ENCODE data around the gene IL13RA1. TPM values are rescaled to one million over a fixed set of nuclear protein-coding genes. Genes with fewer than 3 reads are reported as not detected.

IL13RA1 gene
- total and polyA plus RNA-seq, 8 donors, result 18.5 to 110 (median 39.5) TPM

GRCh38 chrX:118823263-118824172 lies 96.1 kb downstream of the IL13RA1 start, which contains the start of gene ZCCHC12:
ZCCHC12 (plus strand) TSS chrX:118823824; CDS start chrX:118825245, 1,421 bp downstream.
- Histone ChIP-seq H3K27ac (no peak within 1 kb of the TSS), H3K9me3 (peaks cover 0 to 10% (median 3%) of the 10 kb centered on the region in 4 donors), H3K4me3 (peak within 1 kb of the TSS; percentile 33 to 48 (median 38)), H3K36me3 (no peaks in the 10 kb centered on the region), H3K27me3 (peaks cover 0 to 53% (median 42%) of the 10 kb centered on the region in 3 donors), H3K4me1 (peaks cover 0 to 15% (median 13%) of the 10 kb centered on the region in 4 donors)
- intact Hi-C loops (cut with DNase I; ENCODE audit: low total_unique reads), result no loop called here
- TF ChIP-seq EP300 (IDR thresholded peaks at IDR 0.05) (no peak), POLR2A (IDR thresholded peaks at IDR 0.05) (no peak), POLR2AphosphoS5 (IDR thresholded peaks at IDR 0.05) (no peak), CTCF (IDR thresholded peaks at IDR 0.05) (no peak)
- WGBS, 5 donors, result 2 to 36% (median 18%) methylated on average over 17 to 51 of the region's 51 CpGs
- DNase-seq, result peak; percentile 45 to 87

GRCh38 chrX:118824173-118824730 lies 96.8 kb downstream of the IL13RA1 start:
- peak overlapping the region; percentile 33 to 48 (median 38) for H3K4me3 ChIP-seq
- intact Hi-C loops (cut with DNase I; ENCODE audit: low total_unique reads), result no loop called here
- H3K27me3 ChIP-seq, result peaks cover 0 to 58% (median 45%) of the 10 kb centered on the region in 3 donors
- peaks cover 0 to 15% (median 13%) of the 10 kb centered on the region in 4 donors for H3K4me1 ChIP-seq
- DNase-seq, result peak in 1 of 2 donors; percentile 23
- no peaks in the 10 kb centered on the region for H3K36me3 ChIP-seq
- TF ChIP-seq EP300 (IDR thresholded peaks at IDR 0.05), result no peak
- H3K27ac ChIP-seq, result no peak overlapping the region
- H3K9me3 ChIP-seq, result peaks cover 0 to 10% (median 3%) of the 10 kb centered on the region in 4 donors
- WGBS, 5 donors, result 5 to 50% (median 11%) methylated on average over 17 to 22 of the region's 22 CpGs

GRCh38 chrX:118825227-118825626 lies 97.8 kb downstream of the IL13RA1 start:
- Histone ChIP-seq H3K27me3 (peaks cover 0 to 58% (median 45%) of the 10 kb centered on the region in 3 donors), H3K4me1 (peaks cover 0 to 15% (median 13%) of the 10 kb centered on the region in 4 donors), H3K36me3 (no peaks in the 10 kb centered on the region), H3K27ac (no peak overlapping the region), H3K9me3 (peaks cover 0 to 10% (median 3%) of the 10 kb centered on the region in 4 donors), H3K4me3 (no peak overlapping the region)
- DNase-seq, result peak in 1 of 2 donors; percentile 18
- TF ChIP-seq CTCF (IDR thresholded peaks at IDR 0.05), result no peak
- TF ChIP-seq POLR2A (IDR thresholded peaks at IDR 0.05), result no peak
- TF ChIP-seq EP300 (IDR thresholded peaks at IDR 0.05), result no peak
- no peak for TF ChIP-seq POLR2AphosphoS5 (IDR thresholded peaks at IDR 0.05)
- 22 to 63% (median 35%) methylated on average over 14 to 16 of the region's 16 CpGs for WGBS, 5 donors
- intact Hi-C loops (cut with DNase I; ENCODE audit: low total_unique reads), result no loop called here

- intact Hi-C loops (cut with DNase I; ENCODE audit: low total_unique reads), result no loop called here
- peaks cover 0 to 4% (median 2%) of the 10 kb centered on the region in 4 donors for H3K4me1 ChIP-seq
- 4 to 36% (median 26%) methylated on average over 10 to 49 of the region's 50 CpGs for WGBS, 5 donors
- DNase-seq, result peak; percentile 72 to 86
- no peak overlapping the region for H3K27ac ChIP-seq
- H3K36me3 ChIP-seq, result no peaks in the 10 kb centered on the region
- peak overlapping the region; percentile 42 to 48 (median 44) for H3K4me3 ChIP-seq
- peak in 5 of 7 experiments; percentile 40 to 61 (median 53) for TF ChIP-seq CTCF (IDR thresholded peaks at IDR 0.05)
- no peak for TF ChIP-seq POLR2AphosphoS5 (IDR thresholded peaks at IDR 0.05)
- H3K27me3 ChIP-seq, result peaks cover 0 to 5% (median 0%) of the 10 kb centered on the region in 3 donors
- H3K9me3 ChIP-seq, result no peaks in the 10 kb centered on the region
Observed at GRCh38 chrX:118839334-118839958, 112.0 kb downstream of the IL13RA1 start.

Small RNA genes lying within 50 kb of the gene (small RNA-seq; reads per million reads assigned to genes)
- gene RF00566, result 0 reads per million in 4 donors

Other genes starting within 250 kb of the IL13RA1 start
- 10 to 100 TPM in 3 of 5 donors, 1 to 10 TPM in 2; 3.5 to 34.0 (median 17.0) TPM for gene DOCK11, start 231.8 kb upstream of the IL13RA1 start, total RNA-seq
- 1 to 10 TPM; 4.7 to 6.8 (median 5.7) TPM for gene DOCK11, start 231.8 kb upstream of the IL13RA1 start, polyA plus RNA-seq
- gene ZCCHC12, start 96.2 kb downstream of the IL13RA1 start, total RNA-seq, result 1 to 10 TPM in 1 of 5 donors, not detected in 4; 2.0 TPM
- under 1 TPM in 1 of 3 donors, not detected in 2; 0.25 TPM for gene ZCCHC12, start 96.2 kb downstream of the IL13RA1 start, polyA plus RNA-seq
- 10 to 100 TPM in 2 of 5 donors, 1 to 10 TPM in 3; 1.2 to 79.1 (median 8.5) TPM for gene LONRF3, start 247.0 kb downstream of the IL13RA1 start, total RNA-seq
- 1 to 10 TPM in 2 of 3 donors, under 1 TPM in 1; 0.55 to 5.5 (median 3.2) TPM for gene LONRF3, start 247.0 kb downstream of the IL13RA1 start, polyA plus RNA-seq

All from stomach (tissue), 9 donors.